ENCODE results near the gene TMEM140.

DNA sequence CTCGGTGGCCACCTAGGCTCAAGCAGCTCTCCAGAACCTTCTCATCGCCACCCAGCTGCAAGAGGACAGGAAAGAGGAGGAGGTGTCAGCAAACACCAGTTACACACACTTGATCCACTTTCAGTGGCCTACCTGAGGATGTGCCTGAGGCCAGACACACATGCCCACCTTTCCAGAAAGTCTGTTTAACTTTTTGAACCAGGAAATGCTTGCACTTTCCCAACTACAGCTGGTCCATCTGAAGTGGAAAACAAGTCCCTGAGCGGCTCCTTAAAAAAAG lies 38.3 kb downstream of the TMEM140 start:
- TF ChIP-seq, protein P1, sequence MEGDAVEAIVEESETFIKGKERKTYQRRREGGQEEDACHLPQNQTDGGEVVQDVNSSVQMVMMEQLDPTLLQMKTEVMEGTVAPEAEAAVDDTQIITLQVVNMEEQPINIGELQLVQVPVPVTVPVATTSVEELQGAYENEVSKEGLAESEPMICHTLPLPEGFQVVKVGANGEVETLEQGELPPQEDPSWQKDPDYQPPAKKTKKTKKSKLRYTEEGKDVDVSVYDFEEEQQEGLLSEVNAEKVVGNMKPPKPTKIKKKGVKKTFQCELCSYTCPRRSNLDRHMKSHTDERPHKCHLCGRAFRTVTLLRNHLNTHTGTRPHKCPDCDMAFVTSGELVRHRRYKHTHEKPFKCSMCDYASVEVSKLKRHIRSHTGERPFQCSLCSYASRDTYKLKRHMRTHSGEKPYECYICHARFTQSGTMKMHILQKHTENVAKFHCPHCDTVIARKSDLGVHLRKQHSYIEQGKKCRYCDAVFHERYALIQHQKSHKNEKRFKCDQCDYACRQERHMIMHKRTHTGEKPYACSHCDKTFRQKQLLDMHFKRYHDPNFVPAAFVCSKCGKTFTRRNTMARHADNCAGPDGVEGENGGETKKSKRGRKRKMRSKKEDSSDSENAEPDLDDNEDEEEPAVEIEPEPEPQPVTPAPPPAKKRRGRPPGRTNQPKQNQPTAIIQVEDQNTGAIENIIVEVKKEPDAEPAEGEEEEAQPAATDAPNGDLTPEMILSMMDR (IDR thresholded peaks at IDR 0.05), result no peak
- TF ChIP-seq POLR2A (IDR thresholded peaks at IDR 0.05), result no peak
- no peak for TF ChIP-seq POLR2AphosphoS5 (IDR thresholded peaks at IDR 0.05)
- TF ChIP-seq EP300 (IDR thresholded peaks at IDR 0.05; ENCODE audit: low read depth), result no peak
